Osteocyte (in vitro differentiated cells): Measurements from ENCODE around the gene NXPH1. TPM values are rescaled to one million over a fixed set of nuclear protein-coding genes. Genes with fewer than 3 reads are reported as not detected.

ENCODE experiments used
- DNase-seq: peaks from one replicate; pipeline ENCODE4 v3.0.0; 2021; ENCODE audit warnings: mixed read lengths; ENCODE audit not compliant: unreplicated experiment; ENCODE audit errors: extremely low spot score
- H3K27ac Mint-ChIP-seq: one replicate; pipeline ENCODE4 v1.8.0; 2021; ENCODE audit warnings: mild to moderate bottlenecking, mixed read lengths; ENCODE audit not compliant: unreplicated experiment
- H3K27me3 Mint-ChIP-seq: one replicate; pipeline ENCODE4 v1.8.0; 2021; ENCODE audit warnings: mixed read lengths; ENCODE audit not compliant: unreplicated experiment
- H3K36me3 Mint-ChIP-seq: one replicate; pipeline ENCODE4 v1.8.0; 2021; ENCODE audit warnings: mixed read lengths; ENCODE audit not compliant: unreplicated experiment
- H3K4me1 Mint-ChIP-seq: one replicate; pipeline ENCODE4 v1.8.0; 2021; ENCODE audit warnings: mixed read lengths; ENCODE audit not compliant: unreplicated experiment
- H3K4me3 Mint-ChIP-seq: one replicate; pipeline ENCODE4 v1.8.0; 2021; ENCODE audit warnings: mild to moderate bottlenecking, moderate library complexity, mixed read lengths; ENCODE audit not compliant: unreplicated experiment
- H3K9me3 Mint-ChIP-seq: one replicate; pipeline ENCODE4 v1.8.0; 2021; ENCODE audit warnings: mixed read lengths; ENCODE audit not compliant: unreplicated experiment
- total RNA-seq: library from RNA; stranded (reverse); gene quantifications from 2 replicates; pipeline ENCODE4 v1.2.1, GENCODE V29; 2021
- TF ChIP-seq, protein P1 (sequence below): fragments of 200-600 bp; sonication (generic); IDR thresholded peaks from 2 replicates; pipeline ENCODE4 v1.5.0; 2021; ENCODE audit warnings: antibody characterized with exemption, mild to moderate bottlenecking, moderate library complexity

The NXPH1 gene
- total RNA-seq, 1 donor from 2014 or later = not detected

- H3K4me3 Mint-ChIP-seq = no peak overlapping the region
- no peak for DNase-seq
- H3K27me3 Mint-ChIP-seq = no peaks in the 10 kb centered on the region
- TF ChIP-seq, protein P1, sequence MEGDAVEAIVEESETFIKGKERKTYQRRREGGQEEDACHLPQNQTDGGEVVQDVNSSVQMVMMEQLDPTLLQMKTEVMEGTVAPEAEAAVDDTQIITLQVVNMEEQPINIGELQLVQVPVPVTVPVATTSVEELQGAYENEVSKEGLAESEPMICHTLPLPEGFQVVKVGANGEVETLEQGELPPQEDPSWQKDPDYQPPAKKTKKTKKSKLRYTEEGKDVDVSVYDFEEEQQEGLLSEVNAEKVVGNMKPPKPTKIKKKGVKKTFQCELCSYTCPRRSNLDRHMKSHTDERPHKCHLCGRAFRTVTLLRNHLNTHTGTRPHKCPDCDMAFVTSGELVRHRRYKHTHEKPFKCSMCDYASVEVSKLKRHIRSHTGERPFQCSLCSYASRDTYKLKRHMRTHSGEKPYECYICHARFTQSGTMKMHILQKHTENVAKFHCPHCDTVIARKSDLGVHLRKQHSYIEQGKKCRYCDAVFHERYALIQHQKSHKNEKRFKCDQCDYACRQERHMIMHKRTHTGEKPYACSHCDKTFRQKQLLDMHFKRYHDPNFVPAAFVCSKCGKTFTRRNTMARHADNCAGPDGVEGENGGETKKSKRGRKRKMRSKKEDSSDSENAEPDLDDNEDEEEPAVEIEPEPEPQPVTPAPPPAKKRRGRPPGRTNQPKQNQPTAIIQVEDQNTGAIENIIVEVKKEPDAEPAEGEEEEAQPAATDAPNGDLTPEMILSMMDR = no peak
- H3K36me3 Mint-ChIP-seq = no peaks in the 10 kb centered on the region
- no peaks in the 10 kb centered on the region for H3K4me1 Mint-ChIP-seq
- no peak overlapping the region for H3K27ac Mint-ChIP-seq
- H3K9me3 Mint-ChIP-seq = peaks cover 24% of the 10 kb centered on the region
These were observed 306.4 kb downstream of the NXPH1 start for GRCh38 chr7:8739837-8740236.

GRCh38 chr7:8742837-8743236 lies 309.4 kb downstream of the NXPH1 start:
- Mint-ChIP-seq H3K4me3 (no peak overlapping the region), H3K4me1 (no peaks in the 10 kb centered on the region), H3K36me3 (no peaks in the 10 kb centered on the region), H3K27me3 (no peaks in the 10 kb centered on the region), H3K27ac (no peak overlapping the region), H3K9me3 (peaks cover 14% of the 10 kb centered on the region)
- DNase-seq = no peak
- TF ChIP-seq, protein P1 = no peak

- Mint-ChIP-seq H3K4me3 (no peak overlapping the region), H3K27me3 (no peaks in the 10 kb centered on the region), H3K4me1 (no peaks in the 10 kb centered on the region), H3K36me3 (no peaks in the 10 kb centered on the region), H3K27ac (no peak overlapping the region), H3K9me3 (peaks cover 9% of the 10 kb centered on the region)
- DNase-seq = no peak
- TF ChIP-seq, protein P1 = no peak
These were observed 313.9 kb downstream of the NXPH1 start for GRCh38 chr7:8747338-8747737.

GRCh38 chr7:8751557-8752231 lies 318.3 kb downstream of the NXPH1 start:
- H3K27ac Mint-ChIP-seq = no peak overlapping the region
- H3K4me1 Mint-ChIP-seq = no peaks in the 10 kb centered on the region
- TF ChIP-seq, protein P1 = no peak
- no peaks in the 10 kb centered on the region for H3K9me3 Mint-ChIP-seq
- H3K4me3 Mint-ChIP-seq = no peak overlapping the region
- no peak for DNase-seq
- H3K36me3 Mint-ChIP-seq = no peaks in the 10 kb centered on the region
- no peaks in the 10 kb centered on the region for H3K27me3 Mint-ChIP-seq

DNA sequence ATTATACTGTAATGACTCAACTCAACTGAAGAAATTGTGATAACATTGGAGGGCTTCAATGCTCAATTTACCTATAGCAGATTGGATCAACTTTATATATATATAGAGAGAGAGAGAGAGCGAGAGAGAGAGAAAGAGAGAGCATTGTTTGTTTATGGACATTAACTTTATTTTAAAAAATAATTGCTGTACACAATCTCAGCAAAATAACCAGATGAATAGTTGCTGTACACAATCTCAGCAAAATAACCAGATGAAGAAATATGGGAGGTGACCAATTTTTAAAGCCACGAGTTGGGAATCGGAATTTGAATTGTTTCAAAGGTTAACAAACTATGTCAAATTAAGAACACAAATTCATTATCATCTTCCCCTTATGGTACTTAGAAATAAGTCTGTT lies 319.9 kb downstream of the NXPH1 start:
- Mint-ChIP-seq H3K27ac (no peak overlapping the region), H3K4me3 (no peak overlapping the region), H3K4me1 (no peaks in the 10 kb centered on the region), H3K9me3 (no peaks in the 10 kb centered on the region), H3K27me3 (no peaks in the 10 kb centered on the region), H3K36me3 (no peaks in the 10 kb centered on the region)
- TF ChIP-seq, protein P1 = no peak
- no peak for DNase-seq
